Smooth muscle cell (in vitro differentiated cells): ENCODE measurements around the gene STX19. TPM values are rescaled to one million over a fixed set of nuclear protein-coding genes. Genes with fewer than 3 reads are reported as not detected.
"Not testable (repeated sequence)": the region's sequence is repeated elsewhere in the genome, so short reads cannot be mapped to it uniquely, and the experiment has no call there.

Experiments used
- DNase-seq: peaks from one replicate; lab custom pipeline; 2025; ENCODE audit not compliant: unreplicated experiment; lab: John Stamatoyannopoulos, UW
- H2AFZ ChIP-seq: fragments of 200-600 bp; sonication (generic); 2 replicates; pipeline ENCODE4 v1.6.0; 2016; ENCODE audit warnings: antibody characterized with exemption, low read depth, mild to moderate bottlenecking
- H3F3A ChIP-seq: fragments of 200-600 bp; sonication (generic); 2 replicates; pipeline ENCODE4 v1.6.0; 2017; ENCODE audit warnings: antibody characterized with exemption, low read depth
- H3K27ac ChIP-seq: fragments of 200-600 bp; sonication (generic); 2 replicates; pipeline ENCODE4 v1.5.1; 2016; ENCODE audit warnings: low read depth, mild to moderate bottlenecking
- H3K27me3 ChIP-seq: fragments of 200-600 bp; sonication (generic); 2 replicates; pipeline ENCODE4 v1.6.1; 2016; ENCODE audit warnings: low read depth, mild to moderate bottlenecking
- H3K36me3 ChIP-seq: fragments of 200-600 bp; sonication (generic); 2 replicates; pipeline ENCODE4 v1.5.1; 2016; ENCODE audit warnings: low read depth
- H3K4me1 ChIP-seq: fragments of 200-600 bp; sonication (generic); 2 replicates; pipeline ENCODE4 v1.5.1; 2016; ENCODE audit warnings: low read depth
- H3K4me2 ChIP-seq: fragments of 200-600 bp; sonication (generic); 2 replicates; pipeline ENCODE4 v1.6.0; 2016; ENCODE audit warnings: mild to moderate bottlenecking
- H3K4me3 ChIP-seq: fragments of 200-600 bp; sonication (generic); 2 replicates; pipeline ENCODE4 v1.5.1; 2016; ENCODE audit warnings: mild to moderate bottlenecking
- H3K79me2 ChIP-seq: fragments of 200-600 bp; sonication (generic); 2 replicates; pipeline ENCODE4 v1.6.0; 2016; ENCODE audit warnings: low read depth, mild to moderate bottlenecking
- H3K9ac ChIP-seq: fragments of 200-600 bp; sonication (generic); 2 replicates; pipeline ENCODE4 v1.6.0; 2016; ENCODE audit warnings: low read depth
- H3K9me3 ChIP-seq: fragments of 200-600 bp; sonication (generic); replicated peaks from 2 replicates; pipeline ENCODE4 v1.5.1; 2016; ENCODE audit warnings: low read depth
- H4K20me1 ChIP-seq: fragments of 200-600 bp; sonication (generic); 2 replicates; pipeline ENCODE4 v1.6.0; 2016; ENCODE audit warnings: low read depth
- WGBS: methylation state at CpG from one replicate; pipeline ENCODE4 v1.1.7; 2016; ENCODE audit warnings: low lambda C conversion rate; 5-methylcytosine and 5-hydroxymethylcytosine counted together
- polyA plus RNA-seq: library from polyadenylated mRNA; unstranded; fragments of >200 nt; fragmentation: Nextera tagmentation; extraction: Ambion mirVana; gene quantifications from 2 replicates; pipeline ENCODE4 v1.2.1, GENCODE V29; 2016
- small RNA-seq: library from RNA; depleted of rRNA; stranded (forward); fragments of <200 nt; gene quantifications from one replicate; pipeline ENCODE3, GENCODE V24; 2014
- total RNA-seq: library from RNA; depleted of rRNA; stranded (reverse); fragments of >200 nt; gene quantifications from 2 replicates; pipeline ENCODE4 v1.2.3, GENCODE V29; 2014
- TF ChIP-seq, protein P1 (sequence below): fragments of 200-600 bp; sonication (generic); IDR thresholded peaks from 2 replicates; pipeline ENCODE4 v1.5.1; 2017; ENCODE audit warnings: borderline replicate concordance, mild to moderate bottlenecking, antibody characterized with exemption; ENCODE audit not compliant: insufficient read depth, poor library complexity, severe bottlenecking

STX19 gene
- total and polyA plus RNA-seq, 2 experiments from 2014 or later: 0.23 to 0.94 TPM

DNA sequence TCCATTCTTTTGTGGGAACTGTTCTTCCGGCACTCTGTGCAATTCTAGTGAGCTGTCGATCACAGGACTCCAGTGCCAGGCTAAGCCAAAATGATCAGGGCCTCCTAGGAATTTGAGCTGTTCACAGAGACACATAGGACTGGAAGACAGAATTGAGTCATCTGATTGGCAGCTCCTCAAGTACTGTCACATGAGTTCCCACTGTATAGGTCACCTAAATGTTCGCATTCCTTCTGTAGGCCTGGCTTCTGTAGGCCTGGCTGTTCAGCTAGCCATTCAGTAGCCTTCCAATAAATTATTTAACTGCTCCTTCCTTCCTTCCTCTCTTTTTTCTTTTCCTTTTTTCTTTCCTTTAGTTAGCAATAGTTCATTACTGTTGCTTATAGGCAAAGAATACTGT lies 59.0 kb downstream of the STX19 start:
- Histone ChIP-seq H3K27me3 (no peaks in the 10 kb centered on the region), H4K20me1 (no peaks in the 10 kb centered on the region), H3F3A (peaks cover 12% of the 10 kb centered on the region), H3K79me2 (no peaks in the 10 kb centered on the region), H3K9me3 (no peaks in the 10 kb centered on the region), H2AFZ (no peak overlapping the region), H3K4me2 (no peak overlapping the region), H3K36me3 (no peaks in the 10 kb centered on the region), H3K4me3 (no peak overlapping the region), H3K27ac (no peak overlapping the region), H3K4me1 (peaks cover 8% of the 10 kb centered on the region), H3K9ac (no peak overlapping the region)
- WGBS: 56% methylated on average over 3 of the region's 3 CpGs
- DNase-seq: no peak
- TF ChIP-seq, protein P1, sequence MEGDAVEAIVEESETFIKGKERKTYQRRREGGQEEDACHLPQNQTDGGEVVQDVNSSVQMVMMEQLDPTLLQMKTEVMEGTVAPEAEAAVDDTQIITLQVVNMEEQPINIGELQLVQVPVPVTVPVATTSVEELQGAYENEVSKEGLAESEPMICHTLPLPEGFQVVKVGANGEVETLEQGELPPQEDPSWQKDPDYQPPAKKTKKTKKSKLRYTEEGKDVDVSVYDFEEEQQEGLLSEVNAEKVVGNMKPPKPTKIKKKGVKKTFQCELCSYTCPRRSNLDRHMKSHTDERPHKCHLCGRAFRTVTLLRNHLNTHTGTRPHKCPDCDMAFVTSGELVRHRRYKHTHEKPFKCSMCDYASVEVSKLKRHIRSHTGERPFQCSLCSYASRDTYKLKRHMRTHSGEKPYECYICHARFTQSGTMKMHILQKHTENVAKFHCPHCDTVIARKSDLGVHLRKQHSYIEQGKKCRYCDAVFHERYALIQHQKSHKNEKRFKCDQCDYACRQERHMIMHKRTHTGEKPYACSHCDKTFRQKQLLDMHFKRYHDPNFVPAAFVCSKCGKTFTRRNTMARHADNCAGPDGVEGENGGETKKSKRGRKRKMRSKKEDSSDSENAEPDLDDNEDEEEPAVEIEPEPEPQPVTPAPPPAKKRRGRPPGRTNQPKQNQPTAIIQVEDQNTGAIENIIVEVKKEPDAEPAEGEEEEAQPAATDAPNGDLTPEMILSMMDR: no peak

DNA sequence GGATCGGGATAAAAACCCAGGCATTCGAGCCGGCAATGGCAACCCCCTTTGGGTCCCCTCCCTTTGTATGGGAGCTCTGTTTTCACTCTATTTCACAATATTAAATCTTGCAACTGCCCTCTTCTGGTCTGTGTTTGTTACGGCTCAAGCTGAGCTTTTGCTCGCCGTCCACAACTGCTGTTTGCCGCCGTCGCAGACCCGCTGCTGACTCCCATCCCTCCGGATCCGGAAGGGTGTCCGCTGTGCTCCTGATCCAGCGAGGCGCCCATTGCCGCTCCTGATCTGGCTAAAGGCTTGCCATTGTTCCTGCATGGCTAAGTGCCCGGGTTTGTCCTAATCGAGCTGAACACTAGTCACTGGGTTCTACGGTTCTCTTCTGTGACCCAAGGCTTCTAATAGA lies 63.3 kb downstream of the STX19 start:
- not testable (repeated sequence) for H3K27me3 ChIP-seq, H3K79me2 ChIP-seq, H4K20me1 ChIP-seq, H3K9ac ChIP-seq, H2AFZ ChIP-seq, H3F3A ChIP-seq, H3K9me3 ChIP-seq, DNase-seq, H3K4me2 ChIP-seq, H3K4me1 ChIP-seq, H3K4me3 ChIP-seq, H3K36me3 ChIP-seq, H3K27ac ChIP-seq
- 96% methylated on average over 19 of the region's 19 CpGs for WGBS

Small RNA genes within 50 kb of the gene (small RNA-seq; reads per million reads assigned to genes)
- gene RF00019: not detected
- gene RNU6-511P: not detected

Other genes starting within 250 kb of the STX19 start
- gene PROS1, start 54.7 kb downstream of the STX19 start, total RNA-seq: 16.8 and 24.0 TPM in 2 replicates
- 8.7 and 10.1 TPM in 2 replicates for gene PROS1, start 54.7 kb downstream of the STX19 start, polyA plus RNA-seq
- 8.6 and 19.1 TPM in 2 replicates for gene ARL13B, start 48.4 kb downstream of the STX19 start, total RNA-seq
- gene ARL13B, start 48.4 kb downstream of the STX19 start, polyA plus RNA-seq: 12.8 and 14.0 TPM in 2 replicates
- gene DHFR2, start 34.3 kb upstream of the STX19 start, total RNA-seq: 2.8 and 14.5 TPM in 2 replicates
- 1.7 and 3.0 TPM in 2 replicates for gene DHFR2, start 34.3 kb upstream of the STX19 start, polyA plus RNA-seq
- gene NSUN3, start 34.5 kb upstream of the STX19 start, total RNA-seq: 8.3 TPM in 2 replicates
- 5.3 and 7.3 TPM in 2 replicates for gene NSUN3, start 34.5 kb upstream of the STX19 start, polyA plus RNA-seq